ENCODE results near the gene GRHPR. TPM values are rescaled to one million over a fixed set of nuclear protein-coding genes. Genes with fewer than 3 reads are reported as not detected.

GRHPR gene
- total RNA-seq, 4 donors from 2014 or later: 120 to 181 (median 141) TPM

DNA sequence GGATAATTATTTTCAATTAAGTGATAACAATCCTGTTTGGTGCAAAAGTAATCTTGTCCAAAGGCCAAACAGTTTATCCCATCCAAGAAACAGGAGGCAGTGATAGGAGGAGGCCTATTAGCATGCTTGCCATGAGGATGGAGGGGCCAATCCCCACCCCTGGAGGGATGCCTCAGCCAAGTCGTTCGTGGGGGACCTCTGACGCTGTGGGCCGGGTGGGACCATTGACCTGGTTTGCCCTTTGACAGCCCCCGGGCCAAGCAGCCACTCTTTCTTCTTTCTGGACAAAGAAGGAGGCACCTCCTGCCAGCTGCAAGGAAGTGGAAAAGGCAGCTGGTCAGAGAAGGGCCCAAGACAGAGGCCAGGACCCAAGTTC is 39.5 kb upstream of the GRHPR start:
- DNase-seq (ENCODE audit: low spot score in 2 of 2): peak in 1 of 2 donors; percentile 75
- intact Hi-C loops (cut with DNase I; ENCODE audit: low total_unique reads): no loop called here
- H3K4me3 ChIP-seq (ENCODE audit: low read depth, poor library complexity, severe bottlenecking): no peak overlapping the region
- WGBS, 2 donors: 63 to 67% methylated on average over 5 of the region's 5 CpGs
- TF ChIP-seq POLR2A (IDR thresholded peaks at IDR 0.05): no peak
- TF ChIP-seq, protein P1, sequence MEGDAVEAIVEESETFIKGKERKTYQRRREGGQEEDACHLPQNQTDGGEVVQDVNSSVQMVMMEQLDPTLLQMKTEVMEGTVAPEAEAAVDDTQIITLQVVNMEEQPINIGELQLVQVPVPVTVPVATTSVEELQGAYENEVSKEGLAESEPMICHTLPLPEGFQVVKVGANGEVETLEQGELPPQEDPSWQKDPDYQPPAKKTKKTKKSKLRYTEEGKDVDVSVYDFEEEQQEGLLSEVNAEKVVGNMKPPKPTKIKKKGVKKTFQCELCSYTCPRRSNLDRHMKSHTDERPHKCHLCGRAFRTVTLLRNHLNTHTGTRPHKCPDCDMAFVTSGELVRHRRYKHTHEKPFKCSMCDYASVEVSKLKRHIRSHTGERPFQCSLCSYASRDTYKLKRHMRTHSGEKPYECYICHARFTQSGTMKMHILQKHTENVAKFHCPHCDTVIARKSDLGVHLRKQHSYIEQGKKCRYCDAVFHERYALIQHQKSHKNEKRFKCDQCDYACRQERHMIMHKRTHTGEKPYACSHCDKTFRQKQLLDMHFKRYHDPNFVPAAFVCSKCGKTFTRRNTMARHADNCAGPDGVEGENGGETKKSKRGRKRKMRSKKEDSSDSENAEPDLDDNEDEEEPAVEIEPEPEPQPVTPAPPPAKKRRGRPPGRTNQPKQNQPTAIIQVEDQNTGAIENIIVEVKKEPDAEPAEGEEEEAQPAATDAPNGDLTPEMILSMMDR (IDR thresholded peaks at IDR 0.05): no peak

- peak in 1 of 2 donors; percentile 50 for DNase-seq (ENCODE audit: low spot score in 2 of 2)
- WGBS, 2 donors: 67 to 81% methylated on average over 6 of the region's 6 CpGs
- TF ChIP-seq POLR2A (IDR thresholded peaks at IDR 0.05): no peak
- TF ChIP-seq, protein P1 (IDR thresholded peaks at IDR 0.05): no peak
- intact Hi-C loops (cut with DNase I; ENCODE audit: low total_unique reads): no loop called here
- H3K4me3 ChIP-seq (ENCODE audit: low read depth, poor library complexity, severe bottlenecking): no peak overlapping the region
These were observed 39.1 kb upstream of the GRHPR start for GRCh38 chr9:37383393-37383792.

- DNase-seq (ENCODE audit: low spot score in 2 of 2): no peak
- intact Hi-C loops (cut with DNase I; ENCODE audit: low total_unique reads): no loop called here
- WGBS, 2 donors: 88 to 91% methylated on average over 12 of the region's 12 CpGs
- TF ChIP-seq POLR2A (IDR thresholded peaks at IDR 0.05): no peak
- TF ChIP-seq, protein P1 (IDR thresholded peaks at IDR 0.05): no peak
- H3K4me3 ChIP-seq (ENCODE audit: low read depth, poor library complexity, severe bottlenecking): no peak overlapping the region
These were observed 38.4 kb upstream of the GRHPR start for GRCh38 chr9:37383876-37384746.

DNA sequence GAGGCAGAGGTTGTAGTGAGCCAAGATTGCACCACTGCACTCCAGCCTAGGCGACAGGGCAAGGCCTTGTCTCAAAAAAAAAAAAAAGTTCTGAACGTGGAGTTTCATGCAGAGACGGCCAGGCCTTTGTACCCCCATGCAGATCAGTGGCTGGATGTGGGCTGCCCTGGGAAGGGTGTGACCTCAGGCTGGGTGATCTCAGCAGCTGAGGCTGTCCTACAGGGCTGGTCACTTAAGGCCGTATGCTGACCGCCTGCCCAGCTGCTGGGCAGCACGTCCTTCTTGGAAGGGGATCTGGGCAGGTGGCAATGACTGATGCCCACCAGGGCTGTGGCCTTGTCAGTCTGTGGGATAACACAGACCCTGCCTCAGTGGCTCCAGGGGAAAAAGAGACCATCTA is 37.2 kb upstream of the GRHPR start:
- no peak for DNase-seq (ENCODE audit: low spot score in 2 of 2)
- no peak overlapping the region for H3K4me3 ChIP-seq (ENCODE audit: low read depth, poor library complexity, severe bottlenecking)
- WGBS, 2 donors: 90% methylated on average over 6 of the region's 6 CpGs
- intact Hi-C loops (cut with DNase I; ENCODE audit: low total_unique reads): no loop called here
- TF ChIP-seq POLR2A (IDR thresholded peaks at IDR 0.05): no peak
- TF ChIP-seq, protein P1 (IDR thresholded peaks at IDR 0.05): no peak

- TF ChIP-seq, protein P1 (IDR thresholded peaks at IDR 0.05): no peak
- TF ChIP-seq POLR2A (IDR thresholded peaks at IDR 0.05): no peak
- 69 to 74% methylated on average over 10 of the region's 10 CpGs for WGBS, 2 donors
- no peak for DNase-seq (ENCODE audit: low spot score in 2 of 2)
- H3K4me3 ChIP-seq (ENCODE audit: low read depth, poor library complexity, severe bottlenecking): no peak overlapping the region
- intact Hi-C loops (cut with DNase I; ENCODE audit: low total_unique reads): no loop called here
These were observed 35.5 kb upstream of the GRHPR start for GRCh38 chr9:37386988-37387387.

Measured in lower leg skin (tissue), 4 donors.